HG03520 (cell line): ENCODE measurements around the gene ARV1.
"Not testable (repeated sequence)": the region's sequence is repeated elsewhere in the genome, so short reads cannot be mapped to it uniquely, and the experiment has no call there.

Experiments
- ATAC-seq: cut with Tn5 transposase; IDR thresholded peaks from one replicate; pipeline ENCODE4 v1.9.1; 2021; ENCODE audit warnings: mild to moderate bottlenecking, moderate library complexity; ENCODE audit not compliant: unreplicated experiment

ARV1 gene

DNA sequence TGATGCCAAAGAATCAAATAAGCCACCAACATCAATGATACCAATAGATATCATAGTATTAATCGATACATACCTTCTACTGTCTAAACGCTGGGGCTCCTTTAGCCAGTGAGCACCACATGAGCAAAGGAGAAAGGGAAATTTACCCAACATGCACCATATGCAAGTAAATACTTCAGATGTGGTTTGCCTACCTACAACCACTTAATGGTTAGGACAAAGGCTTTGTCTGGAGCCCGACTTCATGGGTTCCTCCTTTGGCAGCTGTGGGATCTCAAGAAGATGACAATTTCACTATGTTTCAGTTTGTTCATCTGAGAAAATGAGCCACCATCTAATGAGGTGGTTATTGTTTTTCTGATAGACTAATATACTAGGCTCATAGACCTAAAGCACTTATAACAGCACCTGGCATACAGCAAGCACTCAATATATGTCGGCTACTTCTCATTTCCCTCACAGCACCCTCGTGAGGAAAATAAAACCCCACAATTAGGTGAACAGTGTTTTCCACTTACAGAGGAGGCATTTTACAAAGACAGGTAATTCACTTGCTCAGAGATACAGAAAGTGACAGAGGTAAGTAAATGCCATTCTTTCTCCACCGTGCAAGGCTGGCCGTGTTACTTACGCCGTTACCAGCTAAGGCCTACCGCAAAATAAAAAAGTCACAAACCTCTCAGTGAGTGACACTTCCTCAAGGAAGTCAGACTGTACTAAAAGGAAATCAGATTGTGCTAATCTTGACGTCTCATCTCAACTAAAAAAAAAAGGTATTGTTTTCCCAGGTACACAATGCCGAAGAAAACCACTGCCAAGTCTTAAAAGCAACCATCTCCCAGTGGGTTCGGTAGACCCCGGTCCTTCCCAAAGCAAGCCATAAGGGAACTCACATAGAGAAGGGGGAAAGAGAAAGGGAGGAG, 1.8 kb upstream of the ARV1 start:
- ATAC-seq, result no peak

DNA sequence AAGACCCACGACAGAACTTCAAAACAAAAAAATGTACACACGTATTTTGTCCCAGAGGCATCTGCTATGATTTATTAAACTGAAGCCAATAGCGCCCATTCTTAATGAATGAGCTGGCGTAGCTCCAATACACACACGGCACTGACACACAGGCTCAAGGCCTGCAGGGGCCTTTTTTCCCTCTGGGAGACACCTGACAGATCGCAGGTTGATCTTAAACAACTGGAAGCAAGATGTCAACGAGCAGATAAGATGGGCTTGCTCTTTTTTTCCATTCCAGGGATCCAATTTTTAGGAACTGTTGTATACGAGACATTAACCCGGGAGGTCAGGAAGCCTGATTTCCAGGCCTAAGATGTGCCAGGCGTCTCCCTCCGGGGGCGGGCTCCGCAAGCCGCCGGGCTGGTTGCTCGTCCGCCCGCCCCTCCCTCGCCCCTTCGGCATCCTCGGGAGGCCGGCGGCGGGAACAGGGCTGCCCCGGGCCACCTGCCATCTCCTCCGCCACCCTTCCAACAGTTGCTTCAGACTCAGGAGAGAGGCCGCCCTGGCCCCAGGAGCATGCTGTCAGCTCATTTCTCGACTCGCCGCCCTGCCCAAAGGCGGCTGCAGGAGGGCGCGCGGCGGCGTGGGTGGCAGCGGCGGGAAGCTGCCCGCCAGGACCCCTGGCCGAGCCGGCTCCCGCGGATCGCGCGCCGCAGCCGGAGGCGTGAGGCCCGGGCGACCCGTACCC, 968 bp upstream of the ARV1 start:
- ATAC-seq, result peak; percentile 3

DNA sequence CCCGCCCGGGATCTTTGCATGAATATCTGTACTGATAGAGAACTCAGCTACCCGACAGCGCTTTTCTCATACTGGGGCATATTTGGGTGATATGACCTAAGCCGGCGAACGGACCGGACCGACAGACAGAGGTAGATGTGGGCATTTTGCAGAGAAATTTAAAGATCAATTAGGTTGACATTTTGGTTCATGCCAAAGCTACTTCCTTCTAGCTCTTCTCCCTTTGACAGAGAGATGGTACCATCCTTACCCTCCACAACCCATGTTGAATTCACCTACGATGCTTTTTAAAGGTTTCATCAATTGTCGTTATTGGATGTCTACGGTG, 459 bp downstream of the ARV1 start:
- ATAC-seq, result no peak

GRCh38 chr1:230979952-230980351, 1.1 kb downstream of the ARV1 start:
- no peak for ATAC-seq

- no peak for ATAC-seq
Measured at GRCh38 chr1:230982696-230983095, 3.8 kb downstream of the ARV1 start.

- no peak for ATAC-seq
Measured at GRCh38 chr1:230983811-230984210, 4.9 kb downstream of the ARV1 start.

- not testable (repeated sequence) for ATAC-seq
Measured at GRCh38 chr1:230984622-230985515, 6.0 kb downstream of the ARV1 start.

GRCh38 chr1:230985711-230986110, 6.8 kb downstream of the ARV1 start:
- ATAC-seq, result no peak

GRCh38 chr1:230986976-230987375, 8.1 kb downstream of the ARV1 start:
- no peak for ATAC-seq

DNA sequence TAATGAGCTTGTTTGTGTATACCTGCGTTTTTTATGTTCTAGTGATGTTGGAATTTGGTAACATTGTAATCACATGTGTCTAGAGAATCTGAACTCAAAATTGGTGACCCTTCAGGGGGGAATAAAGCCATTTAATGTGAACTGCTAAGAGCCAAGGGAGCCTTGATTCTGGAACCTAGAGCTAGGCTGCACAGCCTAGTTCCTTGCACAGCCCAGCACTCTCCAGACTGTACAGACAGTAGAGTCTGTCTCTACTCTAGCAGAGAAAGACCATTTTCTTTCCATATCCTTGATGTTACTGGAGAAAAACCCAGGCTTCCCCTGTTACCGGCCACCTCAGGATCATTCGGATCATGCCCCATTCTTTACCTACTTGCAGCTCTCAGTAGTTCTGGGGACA, 8.6 kb downstream of the ARV1 start:
- ATAC-seq, result no peak

DNA sequence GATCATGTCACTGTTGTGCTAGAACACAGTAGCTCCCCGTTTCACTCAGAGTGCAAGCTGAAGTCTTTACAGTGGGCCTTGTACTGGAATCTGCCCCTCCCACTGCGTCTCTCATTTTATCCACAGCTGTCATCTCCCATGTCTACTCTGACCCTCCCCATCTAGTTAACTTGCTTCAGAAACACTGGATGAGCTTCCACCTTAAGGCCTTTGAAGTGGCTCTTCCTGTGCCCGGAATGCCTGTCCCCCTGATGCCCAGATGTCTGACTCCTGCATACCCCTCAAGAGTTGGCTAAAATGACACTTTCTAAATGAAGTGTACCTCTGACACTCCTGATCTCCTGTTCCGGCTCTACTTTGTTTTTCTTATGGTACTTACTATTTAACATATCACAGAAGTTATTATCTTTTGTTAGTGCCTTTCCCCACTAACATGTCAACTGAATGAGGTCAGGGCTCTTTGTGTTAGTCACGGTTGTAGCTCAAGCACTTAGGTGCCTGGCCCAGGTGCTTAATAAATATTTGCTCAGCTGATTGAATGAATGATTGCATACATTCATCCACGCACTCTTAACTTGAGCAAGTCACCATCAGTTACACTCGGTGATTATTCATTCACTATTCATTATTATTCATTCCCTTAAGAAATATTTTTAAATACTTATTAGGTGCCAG, 13.3 kb downstream of the ARV1 start:
- no peak for ATAC-seq

DNA sequence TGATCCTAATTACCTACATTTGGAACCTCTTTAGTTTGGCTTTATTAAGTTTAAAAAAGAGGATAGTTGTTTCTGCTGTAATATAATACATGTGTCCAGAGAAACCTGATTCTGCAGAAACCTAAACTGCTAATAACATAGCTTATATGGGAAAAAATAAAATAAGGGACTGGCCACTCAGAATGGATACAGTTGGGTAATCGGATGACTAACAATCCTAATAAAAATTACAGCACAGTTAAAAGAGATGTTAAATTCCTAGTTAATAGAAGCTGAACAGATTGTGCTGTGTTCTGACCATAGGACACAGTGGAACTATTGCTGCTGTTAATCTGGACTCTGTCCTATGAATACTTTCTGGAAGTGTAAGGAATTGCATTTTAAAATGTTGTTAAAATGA, 16.0 kb downstream of the ARV1 start:
- no peak for ATAC-seq

DNA sequence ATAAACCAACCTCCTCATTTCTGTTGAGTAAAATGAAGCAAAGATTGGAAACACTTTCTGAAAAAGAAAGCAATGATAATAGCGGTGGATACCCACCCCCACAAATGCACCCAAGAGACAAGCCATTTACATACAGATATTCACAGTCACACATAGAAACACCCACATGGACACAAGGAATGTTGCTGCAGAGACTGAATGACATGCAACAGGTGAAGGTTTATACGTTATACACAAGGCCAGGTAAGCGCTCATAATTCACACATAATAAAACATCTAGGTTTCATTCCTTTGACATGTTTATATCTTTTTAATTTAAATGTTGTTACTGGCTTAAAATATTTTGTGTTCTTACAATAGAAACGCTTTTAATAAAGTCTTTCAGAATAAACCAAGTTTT, 21.3 kb downstream of the ARV1 start:
- no peak for ATAC-seq

DNA sequence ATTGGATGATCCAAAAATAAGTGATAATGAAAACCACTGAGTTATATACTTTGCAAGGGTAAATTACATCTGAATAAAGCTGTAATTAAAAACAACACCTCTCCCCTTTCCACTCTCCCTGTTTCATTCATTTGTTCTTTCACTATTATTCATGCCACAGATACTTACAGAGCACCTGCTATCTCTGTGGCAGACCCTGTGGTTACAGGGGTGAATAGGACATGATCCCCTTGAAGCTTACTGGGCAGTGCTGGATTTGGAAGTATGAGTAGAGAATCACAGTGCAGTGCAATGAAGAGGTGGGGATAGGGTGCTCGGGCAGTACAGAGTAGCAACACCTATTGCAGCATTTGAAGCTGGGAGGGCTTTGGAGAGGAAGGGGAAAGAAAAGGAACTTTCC, 21.7 kb downstream of the ARV1 start:
- no peak for ATAC-seq

DNA sequence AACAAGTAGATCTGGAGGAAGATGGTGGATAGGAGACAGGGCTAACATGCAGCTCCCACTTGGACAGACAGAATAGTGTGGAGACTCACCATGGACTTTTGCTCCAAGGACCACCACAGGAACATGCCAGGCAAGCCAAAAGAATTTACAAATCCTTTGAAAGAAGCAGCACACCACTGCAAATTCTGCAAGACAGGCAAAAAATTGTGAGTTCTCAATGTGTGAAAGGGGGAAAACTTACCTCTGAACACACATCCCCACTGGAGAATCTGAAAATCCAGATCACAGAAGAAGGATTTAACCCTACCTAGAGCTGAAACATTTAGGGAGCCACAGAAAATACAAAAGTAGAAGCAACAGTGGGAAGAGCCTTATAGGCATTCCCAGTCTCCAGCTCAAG, 23.0 kb downstream of the ARV1 start:
- no peak for ATAC-seq

- not testable (repeated sequence) for ATAC-seq
Measured at GRCh38 chr1:231007535-231007934, 28.6 kb downstream of the ARV1 start.

DNA sequence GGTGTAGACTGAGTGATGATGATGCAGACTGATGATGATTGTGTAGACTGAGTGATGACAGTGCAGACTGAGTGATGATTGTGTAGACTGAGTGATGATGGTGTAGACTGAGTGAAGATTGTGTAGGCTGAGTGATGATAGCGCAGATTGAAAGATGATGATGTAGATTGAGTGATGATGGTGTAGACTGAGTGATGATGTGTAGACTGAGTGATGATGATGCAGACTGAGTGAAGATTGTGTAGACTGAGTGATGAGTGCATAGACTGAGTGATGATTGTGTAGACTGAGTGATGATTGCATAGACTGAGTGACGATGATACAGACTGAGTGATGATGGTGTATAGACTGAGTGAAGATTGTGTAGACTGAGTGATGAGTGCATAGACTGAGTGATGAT, 32.5 kb downstream of the ARV1 start:
- no peak for ATAC-seq

GRCh38 chr1:231011963-231012362, 33.1 kb downstream of the ARV1 start:
- ATAC-seq, result no peak

DNA sequence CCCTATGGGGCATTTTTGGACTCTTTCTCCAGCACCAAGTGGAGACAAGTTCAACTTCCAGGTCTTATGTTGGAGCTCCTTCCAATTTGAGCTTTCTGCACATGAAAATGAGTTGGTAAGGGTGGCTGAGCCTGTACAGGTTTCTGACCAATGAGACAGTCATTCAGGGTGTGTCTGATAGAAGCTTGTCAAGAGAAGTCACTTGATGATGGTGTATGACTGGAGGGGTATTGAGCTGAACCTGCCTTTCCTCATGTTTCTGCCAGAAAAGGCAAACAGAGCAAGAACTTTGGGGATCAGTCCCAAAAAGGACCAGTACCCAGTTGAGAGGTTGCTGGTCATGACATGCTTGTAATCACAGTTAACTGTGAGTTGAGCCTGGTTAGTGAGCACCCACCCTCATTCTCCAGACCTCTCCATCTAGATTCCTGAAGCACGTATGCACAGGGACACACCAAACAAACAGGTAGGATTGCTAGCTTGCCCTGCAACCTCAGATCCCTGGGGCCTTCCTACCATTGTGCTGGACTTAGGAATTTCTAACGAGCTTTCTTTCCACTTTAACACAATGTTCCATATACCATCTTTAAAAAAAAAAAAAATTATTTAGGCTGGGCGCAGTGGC, 34.6 kb downstream of the ARV1 start:
- ATAC-seq, result no peak

GRCh38 chr1:231016234-231016633, 37.3 kb downstream of the ARV1 start:
- ATAC-seq, result no peak
